GM12873 (cell line): ENCODE data around the gene ZNF367.

Experiments
- CTCF ChIP-seq: IDR thresholded peaks from 2 replicates; pipeline ENCODE4 v1.5.1; 2012; ENCODE audit warnings: low read depth, mild to moderate bottlenecking, moderate library complexity, low read length, control low read depth; ENCODE audit not compliant: insufficient read depth; ENCODE audit errors: missing control alignments

Gene ZNF367

DNA sequence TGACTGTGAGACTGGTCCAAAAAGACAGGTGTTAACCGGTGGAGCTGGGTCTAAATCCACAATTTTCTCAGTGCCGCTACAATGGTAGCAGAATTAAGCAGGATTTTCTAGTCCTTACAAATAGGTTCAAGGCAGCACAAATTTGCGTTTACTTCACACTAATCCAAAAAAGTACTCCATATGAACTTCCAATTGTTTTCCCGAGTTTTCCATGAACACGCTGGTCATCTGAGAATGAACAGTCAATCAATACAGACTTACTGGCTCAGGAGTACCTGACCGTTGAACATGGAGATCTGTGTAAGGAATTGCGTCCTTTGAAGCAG lies 35.4 kb downstream of the ZNF367 start:
- TF ChIP-seq CTCF, result no peak

DNA sequence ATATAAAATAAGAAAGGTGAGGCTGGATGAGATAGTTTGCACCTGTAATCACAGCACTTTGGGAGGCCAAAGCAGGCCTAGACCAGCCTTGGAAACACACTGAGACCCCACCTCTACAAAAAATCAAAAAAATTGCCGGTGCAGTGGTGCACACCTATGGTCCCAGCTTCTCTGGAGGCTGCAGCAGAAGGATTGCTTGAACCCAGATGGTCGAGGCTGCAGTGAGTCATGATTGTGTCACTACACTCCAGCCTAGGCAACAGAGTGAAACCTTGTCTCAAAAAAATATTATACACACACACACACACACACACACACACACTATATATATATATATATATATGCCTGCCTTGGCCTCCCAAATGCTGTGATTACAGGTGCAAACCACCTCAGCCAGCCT lies 36.0 kb downstream of the ZNF367 start:
- TF ChIP-seq CTCF, result no peak

DNA sequence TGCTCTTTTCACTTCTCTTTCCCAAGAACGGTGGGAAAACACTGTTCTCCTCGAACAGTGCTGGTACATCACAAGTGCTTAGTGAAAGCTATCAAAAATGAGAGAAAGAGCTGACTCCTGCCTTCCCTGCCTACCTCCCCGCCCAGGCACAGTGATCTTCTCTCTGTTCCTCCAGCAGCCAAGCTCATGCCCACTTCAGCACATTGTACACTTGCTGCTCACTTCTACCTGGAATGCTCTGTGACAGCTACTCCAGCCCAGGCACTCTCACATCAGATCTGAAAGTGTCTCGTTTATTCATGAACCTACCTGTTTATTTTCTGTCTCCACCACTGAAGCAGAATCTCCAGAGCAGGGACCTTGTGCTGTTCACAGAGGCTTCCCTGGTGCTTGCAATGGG lies 36.5 kb downstream of the ZNF367 start:
- TF ChIP-seq CTCF, result no peak

DNA sequence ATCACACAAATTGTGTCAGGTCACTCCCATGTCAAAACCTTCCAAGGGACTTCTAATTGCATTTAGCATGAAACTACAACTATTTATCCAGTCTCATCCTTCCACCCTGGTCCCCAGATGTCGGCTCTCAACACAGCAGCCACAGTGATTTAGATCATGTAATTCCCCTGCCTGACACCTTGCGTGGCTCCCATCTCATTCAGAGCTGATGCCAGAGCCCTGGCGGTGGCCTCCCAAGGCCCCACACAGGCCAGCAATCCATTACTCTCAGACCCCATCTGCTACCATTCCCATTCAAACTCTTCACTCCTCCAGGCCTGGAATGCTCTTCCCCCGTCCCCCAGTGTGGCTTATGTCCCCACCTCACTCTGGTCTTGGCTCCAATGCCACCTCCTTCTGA lies 37.0 kb downstream of the ZNF367 start:
- TF ChIP-seq CTCF, result no peak

DNA sequence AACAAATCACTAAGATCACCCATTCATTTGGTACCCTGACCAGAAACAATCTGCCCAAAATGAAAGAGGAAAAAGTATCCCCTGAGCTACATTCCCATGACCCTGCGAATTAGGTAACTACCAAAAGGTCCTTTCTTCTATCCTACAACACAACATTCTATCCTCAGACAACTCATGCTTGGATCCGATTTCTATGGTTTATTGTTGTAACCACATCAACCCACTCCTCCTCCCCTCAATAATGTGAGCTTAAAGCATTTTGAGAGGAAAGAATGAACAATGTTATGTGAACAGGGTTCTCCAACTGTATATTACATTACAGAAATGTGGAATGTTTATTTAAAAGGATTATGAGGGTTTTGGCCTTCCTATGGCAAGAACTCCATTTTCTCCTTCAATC lies 38.7 kb downstream of the ZNF367 start:
- no peak for TF ChIP-seq CTCF

DNA sequence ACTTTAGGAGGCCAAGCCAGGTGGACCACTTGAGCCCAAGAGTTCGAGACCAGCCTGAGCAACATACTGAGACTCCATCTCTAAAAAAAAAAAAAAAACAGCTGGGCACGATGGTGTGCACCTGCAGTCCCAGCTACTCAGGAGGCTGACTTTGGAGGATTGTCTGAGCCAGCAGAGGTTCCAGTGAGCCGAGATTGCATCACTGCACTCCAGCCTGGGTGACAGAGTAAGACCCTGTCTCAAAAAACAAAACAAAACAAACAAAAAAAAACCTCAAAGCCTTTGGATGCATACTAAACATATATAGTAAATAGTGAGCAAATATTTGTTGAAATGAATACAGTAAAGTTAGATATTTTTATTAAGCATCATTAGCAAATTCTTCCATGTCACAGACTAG lies 40.0 kb downstream of the ZNF367 start:
- TF ChIP-seq CTCF, result no peak

DNA sequence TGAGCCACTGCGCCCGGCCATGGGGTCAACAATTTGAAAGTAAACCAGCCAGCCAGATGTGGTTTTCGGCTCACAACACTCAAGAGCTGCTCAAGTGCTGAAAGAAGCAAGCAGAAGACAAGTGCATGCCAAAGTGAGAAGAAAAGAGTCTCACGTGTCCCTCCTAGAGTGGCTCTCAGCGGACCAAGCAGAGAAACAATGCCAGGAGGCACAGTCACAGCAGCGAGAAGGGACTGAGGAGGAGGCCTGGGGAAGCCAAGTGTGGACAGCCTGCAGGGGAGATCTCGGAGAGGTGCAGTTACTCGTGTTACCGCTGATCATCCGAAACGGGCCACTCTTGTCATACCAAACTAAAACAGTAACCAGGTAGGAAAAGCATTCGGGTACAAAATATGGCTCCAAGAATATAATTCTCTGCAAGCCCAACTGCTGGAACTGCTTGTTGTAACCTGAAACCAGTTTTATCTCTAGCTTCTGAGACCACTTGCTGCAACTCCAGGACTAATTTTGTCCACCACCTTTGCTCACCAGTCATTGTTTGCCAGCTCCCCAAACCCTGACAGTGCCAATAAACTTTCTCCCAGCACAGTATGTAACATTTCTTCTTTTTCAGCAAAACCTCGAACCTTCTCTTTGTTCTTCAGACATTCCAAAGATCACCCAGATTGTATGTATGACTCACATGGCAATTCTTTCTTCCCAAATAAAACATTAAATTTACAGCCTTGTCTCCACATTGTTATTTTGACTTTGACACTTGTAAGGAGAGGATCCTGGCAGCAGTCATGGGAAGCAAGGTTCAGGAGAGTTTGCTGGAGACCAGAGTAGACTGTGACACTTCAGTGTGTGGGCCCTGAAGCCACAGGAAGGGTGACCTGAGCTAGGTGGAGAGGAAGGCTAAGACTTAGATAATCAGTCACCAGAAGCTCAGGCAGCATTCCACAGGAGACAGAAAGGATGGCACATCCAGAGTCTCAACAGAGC lies 41.0 kb downstream of the ZNF367 start:
- TF ChIP-seq CTCF, result no peak
